ENCODE data around the gene LMAN2L. TPM values are rescaled to one million over a fixed set of nuclear protein-coding genes. Genes with fewer than 3 reads are reported as not detected.

LMAN2L gene
- total RNA-seq: 10 to 100 TPM; 14.6 to 16.3 TPM
- long read RNA-seq, transcript LMAN2L-201 (8 exons, 2,397 nt): major isoform, 65 of 80 reads
- long read RNA-seq, partial matches to known transcripts: 5 of 80 reads
- long read RNA-seq, other reads (novel, unspliced or antisense): 5 of 80 reads

- ATAC-seq (peak; percentile 99), DNase-seq (peak; percentile 98 to 99)
- intact Hi-C loops (cut with DNase I, micrococcal nuclease): no loop called here
These were observed at the start of gene LMAN2L for GRCh38 chr2:96739633-96740428. TSS of gene LMAN2L (minus strand) at chr2:96740064. CDS start at chr2:96740040, 24 bp downstream.

GRCh38 chr2:96789245-96789617 lies 49.4 kb upstream of the LMAN2L start:
- intact Hi-C loops (cut with DNase I, micrococcal nuclease): no loop called here
- ATAC-seq: peak; percentile 41
- no peak for DNase-seq

- intact Hi-C loops (cut with DNase I, micrococcal nuclease): no loop called here
- ATAC-seq: peak; percentile 84
- DNase-seq: peak; percentile 80 to 92
These were observed 48.8 kb upstream of the LMAN2L start for GRCh38 chr2:96788442-96789244.

GRCh38 chr2:96787411-96787810 lies 47.5 kb upstream of the LMAN2L start:
- intact Hi-C loops (cut with DNase I, micrococcal nuclease): no loop called here
- no peak for ATAC-seq
- no peak for DNase-seq

- ATAC-seq (no peak), DNase-seq (no peak)
- intact Hi-C loops (cut with DNase I, micrococcal nuclease): no loop called here
These were observed 43.5 kb upstream of the LMAN2L start for GRCh38 chr2:96783388-96783787.

GRCh38 chr2:96775160-96775559 lies 35.3 kb upstream of the LMAN2L start:
- no peak for DNase-seq
- intact Hi-C loops (cut with DNase I, micrococcal nuclease): no loop called here
- ATAC-seq: no peak

- ATAC-seq: peak; percentile 29
- DNase-seq: peak; percentile 51 to 63
- intact Hi-C loops (cut with DNase I, micrococcal nuclease): no loop called here
These were observed 34.1 kb upstream of the LMAN2L start for GRCh38 chr2:96773922-96774321.

- peak in 1 of 2 donors; percentile 63 for DNase-seq
- intact Hi-C loops (cut with DNase I, micrococcal nuclease): no loop called here
- no peak for ATAC-seq
These were observed 33.2 kb upstream of the LMAN2L start for GRCh38 chr2:96772903-96773671.

GRCh38 chr2:96771796-96772618 lies 32.1 kb upstream of the LMAN2L start:
- peak; percentile 58 for ATAC-seq
- intact Hi-C loops (cut with DNase I, micrococcal nuclease): no loop called here
- DNase-seq: peak; percentile 76 to 82

- no peak for DNase-seq
- intact Hi-C loops (cut with DNase I, micrococcal nuclease): no loop called here
- no peak for ATAC-seq
These were observed 30.8 kb upstream of the LMAN2L start for GRCh38 chr2:96770442-96771202.

GRCh38 chr2:96769814-96770213 lies 29.9 kb upstream of the LMAN2L start:
- ATAC-seq (peak; percentile 22), DNase-seq (peak; percentile 66 to 82)

GRCh38 chr2:96768083-96768561 lies 28.3 kb upstream of the LMAN2L start:
- peak; percentile 43 for ATAC-seq
- intact Hi-C loops (cut with DNase I, micrococcal nuclease): no loop called here
- peak; percentile 58 to 75 for DNase-seq

More at GRCh38 chr2:96769814-96770213, 29.9 kb upstream of the LMAN2L start:
- intact Hi-C loops (cut with DNase I, micrococcal nuclease): no loop called here

- intact Hi-C loops (cut with DNase I, micrococcal nuclease): no loop called here
- DNase-seq (peak; percentile 38 to 73), ATAC-seq (peak; percentile 47)
These were observed 27.4 kb upstream of the LMAN2L start for GRCh38 chr2:96767135-96767871.

GRCh38 chr2:96764253-96764637 lies 24.4 kb upstream of the LMAN2L start:
- ATAC-seq (peak; percentile 6), DNase-seq (peak in 1 of 2 donors; percentile 55)
- intact Hi-C loops (cut with DNase I, micrococcal nuclease): no loop called here

GRCh38 chr2:96763511-96764252 lies 23.8 kb upstream of the LMAN2L start:
- intact Hi-C loops (cut with DNase I, micrococcal nuclease): no loop called here
- peak; percentile 30 for ATAC-seq
- peak in 1 of 2 donors; percentile 64 for DNase-seq

All from left colon (tissue), 2 donors.